ENCODE results near the gene FLAD1.

Gene FLAD1

DNA sequence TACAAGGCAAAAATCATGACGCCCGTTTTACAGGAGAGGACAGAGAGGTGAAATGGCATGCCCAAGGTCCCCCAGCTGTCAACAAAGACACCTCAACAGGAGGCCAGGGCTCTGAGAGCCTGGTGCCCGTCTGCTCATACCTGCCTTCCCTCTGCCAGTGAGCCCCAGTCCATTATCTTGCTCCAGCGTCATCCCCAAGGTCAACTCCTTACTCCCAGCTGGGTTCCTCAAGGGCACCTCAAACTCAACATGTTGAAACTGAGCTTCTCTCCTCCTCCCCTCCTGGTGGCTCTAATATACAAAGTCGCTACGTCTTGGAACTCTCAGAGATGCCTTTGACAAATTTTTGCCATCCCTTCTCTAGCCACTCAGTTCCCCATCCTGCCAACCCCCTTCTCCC lies 30.5 kb upstream of the FLAD1 start:
- no peak for DNase-seq (ENCODE audit: low read depth)

DNA sequence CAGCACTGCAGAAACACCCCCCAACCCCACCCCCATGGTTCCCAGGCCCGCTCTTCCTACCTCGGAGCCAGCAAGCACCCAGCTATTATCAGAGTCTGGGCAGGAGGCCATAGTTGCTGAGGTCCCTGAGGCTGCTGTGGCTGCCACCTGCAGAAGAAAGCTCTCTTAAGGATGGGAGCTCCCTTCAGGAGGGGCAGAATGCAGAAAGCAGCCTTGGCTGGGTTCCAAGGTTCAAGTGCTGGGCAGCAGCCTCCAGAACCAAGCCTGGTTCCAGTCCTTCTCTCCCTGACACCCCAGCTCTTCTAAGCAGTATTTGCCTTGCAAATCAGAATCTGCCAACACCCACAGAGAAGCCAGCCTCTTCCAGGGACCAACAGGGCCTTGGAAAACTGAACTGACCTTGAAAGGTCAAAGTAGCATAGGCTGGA lies 29.5 kb upstream of the FLAD1 start:
- DNase-seq (ENCODE audit: low read depth), result no peak

DNA sequence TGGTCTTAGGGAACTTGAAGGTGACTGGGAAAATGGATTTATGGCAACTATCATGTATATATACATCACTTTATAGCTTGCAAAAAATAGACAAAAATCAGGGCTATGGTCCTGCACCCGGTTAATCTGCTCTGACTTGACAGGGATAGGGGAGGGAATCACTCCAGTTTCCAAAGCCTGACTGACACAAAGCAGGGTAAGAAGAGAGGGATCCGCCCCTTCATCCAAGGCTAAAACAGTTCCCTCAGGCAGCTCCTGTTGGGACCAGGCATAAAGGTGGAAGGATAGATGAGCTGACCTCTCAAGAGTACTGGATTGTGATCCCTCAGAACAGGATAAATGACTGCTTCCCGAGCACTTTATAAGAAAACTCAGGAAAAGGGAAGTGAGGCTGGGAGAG lies 28.6 kb upstream of the FLAD1 start:
- no peak for DNase-seq (ENCODE audit: low read depth)

DNA sequence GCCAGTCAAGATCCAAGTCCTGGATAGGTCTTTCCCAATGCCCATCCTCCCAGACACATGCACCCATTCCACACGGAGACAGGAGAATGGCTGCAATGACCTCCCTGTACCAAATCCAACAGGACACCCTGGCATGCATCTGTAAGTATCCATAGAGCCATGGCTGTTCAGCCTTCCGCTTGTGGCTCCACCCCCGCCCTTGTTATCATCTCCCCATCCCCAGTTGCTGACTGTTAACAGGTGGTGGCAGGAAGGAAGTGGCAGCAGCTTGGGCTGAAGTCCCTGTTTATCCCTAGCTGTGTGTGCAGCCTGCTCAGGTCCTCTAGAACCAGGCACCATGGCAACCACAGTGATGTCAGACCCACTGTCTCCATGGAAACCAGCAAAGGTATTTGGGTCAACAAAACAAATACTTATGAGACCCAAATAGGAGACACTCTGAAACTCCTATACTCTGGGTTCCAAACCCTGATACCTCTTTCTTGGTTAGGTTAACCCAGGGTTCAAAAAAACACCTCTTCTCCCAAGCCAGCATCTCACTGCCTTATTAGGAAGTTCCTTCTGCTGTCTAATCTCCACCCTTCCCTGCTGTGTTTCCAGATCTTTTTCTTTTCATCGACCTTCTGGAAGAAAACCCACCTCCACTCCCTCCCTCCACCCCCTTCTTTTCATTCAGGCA lies 28.0 kb upstream of the FLAD1 start:
- DNase-seq (ENCODE audit: low read depth), result peak; percentile 51

DNA sequence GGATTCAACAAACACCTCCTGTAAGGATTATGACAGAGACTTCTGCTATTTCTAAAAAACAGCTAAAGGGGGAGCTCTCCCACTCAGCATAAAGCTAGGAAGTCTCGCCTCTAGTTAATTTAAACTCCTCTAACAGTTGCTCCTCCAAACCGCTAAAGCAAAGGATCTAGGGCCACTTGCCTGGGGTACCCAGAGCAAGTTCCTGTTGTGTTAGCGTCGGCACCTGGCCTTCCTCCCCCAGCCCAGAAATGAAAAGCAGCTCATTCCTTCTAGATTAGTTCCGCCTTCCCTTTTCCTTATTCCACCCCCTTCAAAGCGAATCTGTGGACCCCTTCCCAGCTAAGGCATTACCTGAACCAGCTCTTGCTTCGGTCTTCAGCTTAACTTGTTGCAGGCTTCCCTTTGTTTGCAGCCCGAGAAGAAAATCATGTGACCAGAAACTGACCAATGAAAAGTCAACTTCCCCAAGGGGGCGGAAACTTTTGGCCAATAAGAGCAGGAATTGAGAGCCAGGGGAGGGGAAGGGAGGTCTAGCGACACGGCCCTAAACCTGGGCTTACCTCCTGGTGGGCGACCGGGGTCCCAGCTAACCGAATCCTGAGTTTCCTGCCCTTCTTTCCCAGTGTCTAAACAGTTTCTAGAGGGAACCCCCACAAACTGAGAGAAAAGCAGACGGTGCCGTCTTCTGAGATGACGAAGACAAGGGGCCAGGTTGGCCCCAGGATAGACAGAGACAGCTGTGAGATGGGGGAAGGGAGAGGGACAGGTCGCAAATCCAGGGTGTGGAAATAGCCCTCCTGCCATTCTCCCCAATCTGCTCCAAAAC lies 27.2 kb upstream of the FLAD1 start, which contains the start of gene PBXIP1:
Gene PBXIP1, minus strand, starts transcription at position 382 of the 826 bp plus-strand sequence. CDS start 2,378 bp downstream, outside the sequence.
- DNase-seq (ENCODE audit: low read depth), result peak; percentile 47

DNA sequence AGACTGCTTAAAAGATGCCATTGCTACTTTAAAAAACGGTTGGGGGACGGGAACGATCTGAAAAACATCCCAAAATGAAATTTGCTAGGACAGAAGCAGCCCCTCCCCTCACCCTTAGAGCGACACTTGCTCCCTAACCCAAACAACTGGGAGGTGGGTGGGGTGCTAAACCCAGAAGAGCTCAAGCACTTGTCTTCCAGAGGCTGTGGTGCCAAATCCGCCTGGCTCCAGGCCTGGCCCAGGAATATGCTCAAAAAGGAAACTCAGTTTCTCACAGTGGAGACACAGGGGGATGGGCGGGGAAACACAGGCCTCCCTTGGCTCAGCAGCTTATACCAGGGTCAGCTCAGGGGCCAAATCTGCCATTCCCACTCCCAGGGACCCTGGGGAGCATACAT lies 26.6 kb upstream of the FLAD1 start:
- DNase-seq (ENCODE audit: low read depth), result no peak

DNA sequence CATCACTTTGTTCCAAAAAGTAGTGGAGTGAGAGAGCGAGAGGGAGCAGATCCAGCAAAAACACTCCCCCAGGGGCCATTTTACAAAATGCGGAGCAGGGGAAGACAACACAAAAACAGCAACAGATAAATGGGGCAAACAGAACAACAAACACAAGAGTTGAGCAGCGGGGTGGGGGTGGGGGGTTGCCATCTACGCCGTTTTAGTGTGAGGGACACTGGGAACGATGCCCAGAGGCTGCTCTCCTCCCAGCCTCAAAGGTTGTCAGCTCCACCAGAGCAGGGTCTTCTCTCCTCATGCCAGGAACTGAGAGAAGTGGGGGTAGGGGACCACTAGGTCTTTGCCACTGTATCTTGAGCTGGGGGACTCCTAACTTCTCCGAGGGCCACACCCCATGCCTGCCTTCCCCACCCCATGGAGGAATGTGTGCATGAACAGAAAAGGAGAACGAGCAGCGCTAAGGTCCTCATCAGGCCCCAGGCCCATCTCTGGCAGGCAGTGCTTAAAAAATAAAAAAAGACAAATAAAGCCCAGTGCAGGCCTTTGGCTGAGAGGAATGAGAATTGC lies 26.0 kb upstream of the FLAD1 start:
- no peak for DNase-seq (ENCODE audit: low read depth)

DNA sequence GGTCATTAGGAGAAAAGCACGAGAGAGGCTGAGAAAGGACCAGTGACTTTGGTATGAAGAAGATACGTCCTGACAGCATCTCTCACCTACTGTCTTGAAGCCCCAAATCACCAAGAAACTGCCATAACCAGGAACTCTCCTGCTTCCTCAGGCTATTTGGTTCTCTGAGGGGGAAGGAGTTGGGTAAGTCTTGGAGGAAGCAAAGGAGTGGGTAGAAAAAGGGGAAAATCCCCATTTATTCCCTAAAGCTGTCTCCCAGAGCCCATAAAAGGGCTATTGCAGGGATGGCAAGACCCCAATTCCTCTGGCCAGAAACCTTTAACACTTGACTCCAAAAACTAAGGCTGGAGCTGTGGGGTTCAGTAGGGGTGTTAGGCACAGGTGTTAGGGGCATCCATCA lies 25.1 kb upstream of the FLAD1 start:
- DNase-seq (ENCODE audit: low read depth), result no peak

DNA sequence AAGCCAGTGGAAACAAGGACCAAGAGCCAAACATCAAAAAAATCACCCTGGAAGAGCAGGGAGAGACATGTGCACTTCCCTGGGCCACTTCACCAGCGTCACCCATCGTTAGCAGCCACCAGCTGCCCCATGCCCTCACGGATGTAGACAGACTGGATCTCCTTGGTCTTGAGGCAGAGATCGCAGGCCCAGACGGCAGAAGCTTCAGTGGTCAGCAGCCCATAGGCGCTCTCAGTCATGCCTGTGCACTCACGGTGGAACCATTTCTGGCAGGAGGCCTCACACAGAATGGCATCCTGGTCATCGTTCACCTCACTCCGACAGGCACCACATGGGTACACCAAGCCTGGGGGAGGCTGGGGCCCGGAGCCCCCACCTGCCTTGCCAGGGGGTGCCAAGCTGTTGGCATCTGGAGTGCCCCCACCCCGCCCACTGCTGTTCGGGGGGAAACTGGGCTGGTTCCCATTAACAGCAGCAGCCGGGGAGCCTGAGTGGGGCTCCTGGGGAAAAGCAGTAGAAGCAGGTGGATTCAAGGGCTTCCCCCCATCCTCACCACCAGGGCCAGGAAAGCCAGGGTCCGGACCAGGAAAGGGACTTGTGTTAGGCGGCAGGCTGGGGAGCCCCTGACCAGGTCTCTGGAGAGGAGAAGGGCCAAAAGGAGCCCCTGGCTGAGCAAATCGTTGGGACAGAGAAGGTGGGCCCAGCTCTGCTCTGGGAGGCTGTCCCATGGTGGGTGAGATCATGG lies 24.3 kb upstream of the FLAD1 start:
- no peak for DNase-seq (ENCODE audit: low read depth)

DNA sequence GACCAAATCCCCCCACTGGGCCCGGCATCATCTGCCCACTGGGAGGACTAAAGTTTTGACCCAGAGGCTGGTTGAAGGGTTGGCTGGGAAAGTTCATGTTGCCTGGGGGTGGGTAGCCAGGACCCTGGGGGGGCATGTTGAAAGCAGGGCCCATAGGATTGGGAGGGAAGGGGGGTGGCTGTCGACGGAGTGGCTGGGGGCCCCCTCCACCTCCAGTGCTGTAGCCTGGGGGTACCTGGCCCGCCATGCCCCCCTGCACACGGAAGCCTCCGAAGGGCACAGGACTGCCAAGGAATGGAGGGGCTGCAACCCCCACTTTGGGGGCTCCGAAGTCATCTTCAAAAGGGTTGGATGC lies 23.7 kb upstream of the FLAD1 start:
- DNase-seq (ENCODE audit: low read depth), result no peak

DNA sequence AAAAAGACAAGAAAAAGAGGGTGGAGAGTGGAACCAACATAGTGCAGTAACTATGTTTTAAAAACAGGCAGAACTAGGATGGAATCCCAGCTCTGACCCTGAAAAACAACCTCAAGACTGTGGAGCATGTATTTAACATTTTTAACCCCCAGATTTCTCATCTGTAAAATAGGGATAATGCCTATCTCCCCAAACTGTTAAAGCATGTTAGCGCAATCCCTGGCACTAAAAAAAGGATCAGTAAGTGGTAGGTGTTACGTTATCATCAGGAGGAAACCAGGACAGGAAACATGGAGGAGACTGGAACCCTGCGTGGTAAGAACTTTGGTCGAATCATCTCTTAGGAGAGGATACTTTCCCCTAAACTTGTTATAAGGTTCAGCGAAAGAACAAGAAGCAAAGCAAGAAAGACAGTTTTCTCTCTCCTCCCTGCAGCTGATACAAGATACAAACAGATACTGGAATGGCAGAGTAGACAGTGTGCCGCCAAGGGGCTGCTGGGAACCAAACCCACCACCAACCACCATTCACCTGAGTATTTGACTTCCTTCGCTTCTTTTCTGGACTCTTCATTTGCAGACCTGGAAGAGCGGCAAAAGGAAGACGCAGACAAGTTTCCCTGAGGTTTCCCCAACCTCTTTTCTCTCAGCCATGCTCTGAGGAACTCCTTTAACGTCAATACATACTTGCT lies 22.6 kb upstream of the FLAD1 start:
- no peak for DNase-seq (ENCODE audit: low read depth)

DNA sequence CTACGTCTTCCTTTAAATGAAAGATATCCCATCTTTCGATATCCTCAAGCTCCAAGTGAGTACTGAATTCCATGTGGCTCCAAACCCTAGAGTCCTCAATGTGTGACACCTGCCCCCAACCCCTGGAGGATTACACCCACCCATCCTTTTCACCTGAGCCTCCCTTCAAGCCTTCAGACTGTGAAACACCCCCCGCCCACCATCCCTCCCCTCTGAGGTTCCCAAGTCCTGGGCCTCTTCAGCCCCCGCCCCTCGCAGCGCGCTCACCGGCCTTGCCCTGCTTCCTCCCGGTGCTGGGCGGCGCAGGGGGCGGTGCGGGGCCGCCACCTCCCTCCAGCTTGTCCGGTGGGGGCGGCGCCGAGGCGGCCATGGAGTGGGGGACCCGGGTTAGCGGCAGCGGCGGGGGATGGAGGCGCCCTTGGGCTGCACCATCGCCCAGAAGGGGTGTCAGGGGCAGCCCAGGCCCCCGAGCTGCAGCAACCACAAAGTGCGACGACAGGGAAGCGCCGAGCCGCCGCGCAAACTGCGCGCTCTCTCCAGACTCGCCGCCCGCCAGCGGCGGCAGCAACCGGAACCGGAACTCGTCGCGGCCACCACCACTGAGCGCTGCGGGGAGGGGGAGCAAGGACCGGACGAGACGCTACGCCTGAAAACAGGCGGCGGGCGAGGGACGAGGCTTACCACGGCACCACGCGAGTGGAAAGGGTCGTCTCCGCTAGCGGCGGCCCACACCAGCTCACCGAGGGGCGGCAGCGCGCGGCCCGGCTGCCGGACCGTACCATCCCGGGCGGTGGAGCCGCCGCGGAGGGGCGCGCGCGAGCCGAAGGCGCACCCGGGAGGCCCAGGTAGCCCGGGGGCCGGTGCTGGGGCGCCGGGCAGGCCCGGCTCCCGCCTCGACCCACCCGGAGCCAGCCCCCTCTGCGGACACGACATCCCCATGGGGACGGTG lies 21.7 kb upstream of the FLAD1 start, which contains the start of gene PYGO2:
Gene PYGO2, minus strand, starts transcription at position 576 of the 949 bp plus-strand sequence. Its CDS starts 206 bp downstream, at position 370.
- peak; percentile 76 for DNase-seq (ENCODE audit: low read depth)

DNA sequence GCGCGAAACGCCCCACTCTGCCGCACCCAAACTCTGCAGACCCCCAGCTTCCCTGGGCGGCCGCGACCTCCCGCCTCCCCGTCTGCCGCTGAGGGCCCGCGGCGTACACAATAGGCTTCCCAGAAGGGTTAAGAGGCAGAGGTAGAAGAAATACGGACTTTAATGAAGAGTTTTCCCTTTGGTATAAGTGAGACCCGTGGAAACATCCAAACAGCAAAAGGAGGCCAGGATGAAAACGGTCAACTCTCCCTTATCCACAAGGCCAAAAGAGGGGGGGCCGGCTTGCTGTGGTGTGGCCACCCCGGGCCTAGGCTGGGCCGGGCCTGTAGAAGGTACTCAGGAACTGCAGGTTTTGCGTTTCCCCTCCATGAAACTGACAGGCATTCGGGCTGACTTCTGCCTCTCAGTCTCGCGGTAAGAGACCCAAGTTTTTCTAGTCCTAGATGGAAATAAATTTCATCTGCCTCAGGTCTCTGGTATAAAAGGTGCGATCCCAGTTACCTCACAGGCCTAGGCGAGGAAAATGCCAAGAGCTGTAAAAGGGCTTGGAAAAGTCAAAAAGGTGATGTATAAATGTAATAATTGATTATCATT lies 20.9 kb upstream of the FLAD1 start:
- no peak for DNase-seq (ENCODE audit: low read depth)

DNA sequence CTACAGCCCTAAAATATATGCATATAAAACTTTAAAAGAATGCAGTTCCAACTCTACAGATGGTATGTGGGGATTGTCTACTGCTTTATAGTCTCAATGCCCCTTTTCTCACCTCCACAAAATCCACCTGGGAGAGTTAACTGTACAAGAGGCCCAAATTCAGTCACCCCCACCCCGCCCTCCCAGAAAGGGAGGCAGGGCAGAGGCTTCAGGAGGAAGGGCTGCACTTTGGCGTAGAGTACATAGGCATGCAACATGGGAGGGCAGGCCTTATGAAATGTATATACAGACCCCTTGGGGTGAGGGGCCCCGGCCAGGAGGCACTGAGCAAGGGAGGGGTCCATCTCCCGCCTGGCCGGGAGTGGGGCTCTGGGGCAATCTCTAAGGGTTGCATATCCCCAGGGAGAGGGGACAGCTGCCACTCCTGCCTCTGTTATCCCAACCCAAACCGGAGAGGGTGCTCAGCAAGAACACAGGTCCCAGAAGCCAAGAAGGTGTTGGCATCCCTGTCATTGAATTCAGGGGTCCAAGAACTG lies 20.3 kb upstream of the FLAD1 start:
- DNase-seq (ENCODE audit: low read depth), result no peak

DNA sequence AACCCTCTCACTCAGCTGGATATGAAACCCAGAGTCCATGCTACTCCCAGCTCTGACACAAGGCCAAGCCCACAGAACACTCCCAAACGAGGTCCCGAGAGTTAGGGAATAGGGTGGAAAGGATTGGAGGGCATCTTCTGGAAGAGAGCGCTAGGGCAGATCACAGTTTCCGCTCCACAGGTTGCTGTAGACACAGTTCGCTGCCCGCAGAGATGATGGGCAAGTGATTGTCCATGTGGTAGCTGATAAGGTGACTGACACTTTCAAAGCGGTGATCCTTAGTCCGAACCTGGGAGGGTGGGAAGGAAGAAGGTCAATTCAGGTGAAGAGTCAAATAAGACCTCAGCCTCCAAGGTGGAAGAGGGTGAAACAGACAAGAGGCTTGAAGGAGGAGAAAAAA lies 19.5 kb upstream of the FLAD1 start:
- no peak for DNase-seq (ENCODE audit: low read depth)

DNA sequence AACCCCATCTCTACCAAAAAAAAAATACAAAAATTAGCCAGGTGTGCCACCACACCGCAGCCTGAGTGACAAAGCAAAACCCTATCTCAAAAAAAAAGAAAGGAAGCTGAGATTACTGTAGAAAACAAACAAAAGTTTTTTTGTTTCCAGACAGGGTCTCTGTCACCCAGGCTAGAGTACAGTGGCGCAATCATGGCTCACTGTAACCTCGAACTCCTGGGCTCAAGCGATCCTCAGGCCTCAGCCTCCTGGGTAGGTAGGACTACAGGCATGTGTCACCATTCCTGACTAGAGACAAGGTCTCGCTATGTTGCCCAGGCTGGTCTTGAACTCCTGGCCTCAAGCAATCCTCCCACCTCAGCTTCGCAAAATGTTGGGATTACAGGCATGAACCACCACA lies 18.8 kb upstream of the FLAD1 start:
- no peak for DNase-seq (ENCODE audit: low read depth)

DNA sequence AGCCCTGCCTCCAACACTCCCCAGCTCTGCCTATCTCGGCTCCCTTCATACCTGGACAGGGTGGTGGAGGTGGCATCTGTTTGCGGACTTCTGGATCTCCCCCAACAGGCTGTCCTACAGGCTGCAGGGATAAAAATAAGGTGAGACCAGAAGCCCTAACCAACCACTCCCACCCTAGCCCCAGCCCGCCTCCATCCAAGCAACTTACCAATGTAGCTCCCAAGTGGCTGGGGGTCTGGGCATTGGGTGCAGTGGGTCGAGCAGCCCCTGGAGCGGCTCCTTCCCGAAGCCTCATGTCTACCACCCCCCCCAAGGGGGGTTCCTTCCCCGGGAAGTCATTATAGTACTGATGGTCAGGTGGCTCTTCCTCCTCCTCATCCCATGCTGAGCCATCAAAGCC lies 17.0 kb upstream of the FLAD1 start:
- DNase-seq (ENCODE audit: low read depth), result no peak

DNA sequence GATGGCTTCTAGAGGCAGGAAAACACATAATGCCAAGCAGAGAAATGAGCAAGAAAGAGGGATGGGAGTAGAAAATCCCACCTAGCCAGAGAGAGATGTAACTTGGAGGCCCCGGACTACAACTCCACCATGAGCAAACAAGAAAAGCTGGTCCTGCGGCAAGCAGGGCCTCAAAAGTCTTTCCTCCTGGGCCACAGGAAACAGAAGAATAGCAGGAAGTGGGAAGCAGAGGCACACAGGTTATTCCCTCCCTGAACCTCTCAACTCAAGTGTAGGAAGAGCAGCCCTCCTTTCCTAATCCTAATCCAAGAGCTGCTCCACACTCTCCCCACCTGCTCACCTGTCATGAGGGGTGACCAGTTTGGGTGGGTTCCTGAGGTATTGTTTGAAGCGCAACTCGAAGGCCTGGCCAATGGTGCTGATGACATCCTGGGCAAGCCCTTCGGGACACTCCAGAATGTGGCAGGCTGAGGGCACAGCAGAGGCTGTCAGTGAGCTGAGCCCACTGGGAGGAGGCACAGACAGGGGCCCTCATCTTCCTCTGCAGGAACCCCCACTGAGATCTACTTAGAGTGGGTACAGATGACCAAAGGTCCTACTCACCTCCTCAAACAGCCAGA lies 15.7 kb upstream of the FLAD1 start:
- DNase-seq (ENCODE audit: low read depth), result no peak

DNA sequence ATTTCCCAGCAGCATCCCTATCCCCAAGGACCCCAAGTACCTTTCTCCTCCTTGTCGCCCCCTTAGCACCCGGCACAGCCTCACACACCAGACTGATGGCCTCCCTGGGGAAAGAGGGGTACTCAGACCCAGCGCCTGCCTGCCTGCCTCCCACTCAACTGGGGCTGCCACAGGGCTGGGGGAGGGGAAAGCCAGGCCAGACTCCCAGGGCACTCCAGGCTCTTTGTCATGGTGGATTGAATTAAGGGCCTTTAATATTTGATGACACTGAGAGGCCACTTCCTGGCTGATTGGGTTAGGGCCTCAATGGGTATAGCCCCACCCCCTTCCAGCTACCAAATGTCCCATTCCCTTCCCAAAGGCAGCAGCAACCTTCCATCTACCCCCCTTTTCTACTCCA lies 14.4 kb upstream of the FLAD1 start:
- no peak for DNase-seq (ENCODE audit: low read depth)

DNA sequence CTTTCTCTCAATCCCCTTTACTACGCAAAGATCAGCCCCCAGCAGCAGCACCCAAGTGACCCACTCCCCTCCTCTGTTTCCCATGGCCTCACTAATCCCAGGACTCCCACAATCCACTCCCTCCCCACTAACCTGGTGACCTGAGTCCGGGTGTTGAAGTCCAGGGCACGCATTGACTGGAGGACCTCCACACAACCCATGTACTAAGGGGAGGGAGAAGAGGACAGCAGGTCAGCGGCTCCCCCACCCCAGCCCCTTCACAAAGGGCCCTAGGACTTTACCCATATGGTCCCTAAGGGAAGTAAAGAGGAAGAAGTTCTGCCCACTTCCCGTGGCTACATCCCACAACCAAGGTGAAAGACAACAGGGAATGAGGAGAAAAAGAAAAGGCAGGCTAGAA lies 13.9 kb upstream of the FLAD1 start:
- DNase-seq (ENCODE audit: low read depth), result no peak
